ENCODE measurements around the gene OR2T34. TPM values are rescaled to one million over a fixed set of nuclear protein-coding genes. Genes with fewer than 3 reads are reported as not detected.

Gene OR2T34
- total and polyA plus RNA-seq, 10 donors, result 0.37 to 2.7 (median 0.81) TPM; not detected in 6

GRCh38 chr1:248597589-248597988 is 23.0 kb upstream of the OR2T34 start, which contains the start of gene OR2T10:
Gene OR2T10 (minus strand): TSS chr1:248597700. CDS start chr1:248593768, 3,932 bp downstream.
- H3K4me3 ChIP-seq, result no peak within 1 kb of the TSS
- intact Hi-C loops (cut with DNase I; ENCODE audit: low total_unique reads), result no loop called here
- no peaks in the 10 kb centered on the region for H3K27me3 ChIP-seq (replicated peaks in 1 of 7)
- no peak for TF ChIP-seq POLR2AphosphoS5 (IDR thresholded peaks at IDR 0.05)
- TF ChIP-seq CTCF (IDR thresholded peaks at IDR 0.05 in 8 of 11, conservative IDR thresholded peaks at IDR 0.05 in 3 of 11), result no peak
- no peak for TF ChIP-seq POLR2A (IDR thresholded peaks at IDR 0.05)
- no peak within 1 kb of the TSS for H3K27ac ChIP-seq
- no peaks in the 10 kb centered on the region for H3K9me3 ChIP-seq
- no peaks in the 10 kb centered on the region for H3K36me3 ChIP-seq
- H3K4me1 ChIP-seq, result no peaks in the 10 kb centered on the region
- no peak for DNase-seq
- 84 to 93% (median 90%) methylated on average over 6 of the region's 6 CpGs for WGBS, 5 donors

GRCh38 chr1:248596615-248597014 is 22.1 kb upstream of the OR2T34 start:
- Histone ChIP-seq H3K36me3 (no peaks in the 10 kb centered on the region), H3K9me3 (no peaks in the 10 kb centered on the region), H3K27me3 (replicated peaks in 1 of 7) (no peaks in the 10 kb centered on the region), H3K4me1 (no peaks in the 10 kb centered on the region), H3K4me3 (no peak overlapping the region), H3K27ac (no peak overlapping the region)
- TF ChIP-seq CTCF (IDR thresholded peaks at IDR 0.05 in 8 of 11, conservative IDR thresholded peaks at IDR 0.05 in 3 of 11), result no peak
- no peak for TF ChIP-seq POLR2A (IDR thresholded peaks at IDR 0.05)
- no peak for TF ChIP-seq POLR2AphosphoS5 (IDR thresholded peaks at IDR 0.05)
- 69 to 89% (median 79%) methylated on average over 2 of the region's 2 CpGs for WGBS, 5 donors
- intact Hi-C loops (cut with DNase I; ENCODE audit: low total_unique reads), result no loop called here
- no peak for DNase-seq

GRCh38 chr1:248593226-248593625 is 18.7 kb upstream of the OR2T34 start:
- no peak overlapping the region for H3K27ac ChIP-seq
- intact Hi-C loops (cut with DNase I; ENCODE audit: low total_unique reads), result no loop called here
- DNase-seq, result no peak
- H3K36me3 ChIP-seq, result no peaks in the 10 kb centered on the region
- WGBS, 5 donors, result 81 to 91% (median 88%) methylated on average over 5 of the region's 5 CpGs
- H3K4me3 ChIP-seq, result no peak overlapping the region
- TF ChIP-seq CTCF (IDR thresholded peaks at IDR 0.05 in 8 of 11, conservative IDR thresholded peaks at IDR 0.05 in 3 of 11) (no peak), POLR2AphosphoS5 (IDR thresholded peaks at IDR 0.05) (no peak), POLR2A (IDR thresholded peaks at IDR 0.05) (no peak)
- H3K4me1 ChIP-seq, result no peaks in the 10 kb centered on the region
- no peaks in the 10 kb centered on the region for H3K27me3 ChIP-seq (replicated peaks in 1 of 7)
- H3K9me3 ChIP-seq, result no peaks in the 10 kb centered on the region

- Histone ChIP-seq H3K27ac (no peak overlapping the region), H3K4me1 (no peaks in the 10 kb centered on the region), H3K36me3 (no peaks in the 10 kb centered on the region), H3K27me3 (replicated peaks in 1 of 7) (no peaks in the 10 kb centered on the region), H3K4me3 (no peak overlapping the region), H3K9me3 (no peaks in the 10 kb centered on the region)
- DNase-seq, result no peak
- intact Hi-C loops (cut with DNase I; ENCODE audit: low total_unique reads), result no loop called here
- 65 to 91% (median 77%) methylated on average over 1 of the region's 1 CpG for WGBS, 5 donors
- TF ChIP-seq POLR2AphosphoS5 (IDR thresholded peaks at IDR 0.05) (no peak), POLR2A (IDR thresholded peaks at IDR 0.05) (no peak), CTCF (IDR thresholded peaks at IDR 0.05 in 8 of 11, conservative IDR thresholded peaks at IDR 0.05 in 3 of 11) (no peak)
These were observed 18.1 kb upstream of the OR2T34 start for GRCh38 chr1:248592655-248593054.
